K562 (cell line): ENCODE data around the gene VWA5B1.

ENCODE experiments used
- ADNP ChIP-seq: fragments of 200-800 bp; sonication (Bioruptor generic); IDR thresholded peaks from 2 replicates; pipeline ENCODE4 v1.6.1; 2016; ENCODE audit warnings: missing genetic modification characterization, missing compliant biosample characterization
- HDAC1 ChIP-seq, 2 experiments: fragments of 450-650 bp; IDR thresholded peaks; 2 replicates each; pipeline ENCODE4 v1.6.1; 2016 to 2017; ENCODE audit warnings: inconsistent platforms in 1 of 2, mild to moderate bottlenecking in 1 of 2, moderate library complexity in 1 of 2
- KDM5B ChIP-seq: fragments of 200-600 bp; sonication (generic); IDR thresholded peaks from 2 replicates; pipeline ENCODE4 v1.6.1; 2012; ENCODE audit warnings: low read depth, mild to moderate bottlenecking, moderate library complexity, low read length, control low read depth, inconsistent platforms; ENCODE audit not compliant: insufficient replicate concordance
- PCBP2 ChIP-seq: fragments of 200-400 bp; formaldehyde crosslinking; IDR thresholded peaks from 2 replicates; pipeline ENCODE4 v1.6.1; 2018; ENCODE audit warnings: low read length, low read depth, mild to moderate bottlenecking, moderate library complexity; ENCODE audit not compliant: poor library complexity, severe bottlenecking
- RBFOX2 ChIP-seq: fragments of 200-400 bp; formaldehyde crosslinking; IDR thresholded peaks from 2 replicates; pipeline ENCODE4 v1.6.1; 2017; ENCODE audit warnings: low read depth, mild to moderate bottlenecking, low read length, moderate library complexity
- ZNF263 ChIP-seq: sonication (generic); formaldehyde crosslinking; IDR thresholded peaks from 2 replicates; pipeline ENCODE4 v1.8.0; 2022; ENCODE audit warnings: mild to moderate bottlenecking, missing genetic modification reagents, borderline replicate concordance

DNA sequence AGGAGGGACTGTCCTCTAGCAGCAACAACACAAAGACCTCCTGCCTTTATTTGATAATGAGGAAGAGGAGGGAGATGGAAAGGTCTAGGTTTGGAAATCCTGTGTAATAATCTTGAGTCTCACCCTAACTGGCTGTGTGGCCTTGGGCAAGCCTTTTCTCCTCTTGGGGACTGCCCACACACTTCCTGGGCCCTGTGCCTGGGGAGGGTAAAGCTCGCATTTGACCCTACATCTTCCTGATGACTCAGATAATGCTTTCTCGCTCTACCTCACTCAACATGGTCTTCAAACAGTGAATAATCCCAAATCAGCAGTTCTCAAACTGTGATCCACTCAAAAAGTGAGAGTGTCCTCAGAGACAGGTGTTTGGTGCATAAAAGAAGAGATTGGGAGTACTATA is 81.2 kb downstream of the VWA5B1 start:
- TF ChIP-seq HDAC1 (IDR thresholded peaks at IDR 0.05) (no peak), ZNF263 (CRISPR knock-in tag) (no peak), PCBP2 (no peak), ADNP (no peak), RBFOX2 (no peak), KDM5B (no peak)
